Dendritic cell treated with granulocyte-macrophage colony-stimulating factor and Interleukin-4, amounts not matched to agents 40 ng/mL and 50 ng/mL, for 4 days (primary cell): ENCODE data around the gene CTBP2.

Source experiments
- H3K27ac Mint-ChIP-seq: one replicate; pipeline ENCODE4 v1.8.0; 2022; ENCODE audit warnings: mild to moderate bottlenecking, mixed read lengths
- H3K27me3 Mint-ChIP-seq: one replicate; pipeline ENCODE4 v1.8.0; 2022; ENCODE audit warnings: mild to moderate bottlenecking, mixed read lengths
- H3K36me3 Mint-ChIP-seq: one replicate; pipeline ENCODE4 v1.8.0; 2022; ENCODE audit warnings: low read depth, mixed read lengths
- H3K4me1 Mint-ChIP-seq: one replicate; pipeline ENCODE4 v1.8.0; 2022; ENCODE audit warnings: low read depth, mixed read lengths
- H3K4me3 Mint-ChIP-seq: one replicate; pipeline ENCODE4 v1.8.0; 2022; ENCODE audit warnings: mild to moderate bottlenecking, moderate library complexity, mixed read lengths
- H3K9me3 Mint-ChIP-seq: one replicate; pipeline ENCODE4 v1.8.0; 2022; ENCODE audit warnings: mixed read lengths
- intact Hi-C: fragments of 100-400 bp; cut with micrococcal nuclease; formaldehyde crosslinking; loops from one replicate; pipeline ENCODE4 v1.15.0; 2022

Gene CTBP2

GRCh38 chr10:125006188-125006680 lies 154.1 kb downstream of the CTBP2 start:
- Mint-ChIP-seq H3K4me3 (no peak overlapping the region), H3K9me3 (no peaks in the 10 kb centered on the region), H3K27me3 (no peaks in the 10 kb centered on the region), H3K27ac (no peak overlapping the region), H3K4me1 (peaks cover 5% of the 10 kb centered on the region), H3K36me3 (peaks cover 88% of the 10 kb centered on the region)
- intact Hi-C loops = no loop called here

DNA sequence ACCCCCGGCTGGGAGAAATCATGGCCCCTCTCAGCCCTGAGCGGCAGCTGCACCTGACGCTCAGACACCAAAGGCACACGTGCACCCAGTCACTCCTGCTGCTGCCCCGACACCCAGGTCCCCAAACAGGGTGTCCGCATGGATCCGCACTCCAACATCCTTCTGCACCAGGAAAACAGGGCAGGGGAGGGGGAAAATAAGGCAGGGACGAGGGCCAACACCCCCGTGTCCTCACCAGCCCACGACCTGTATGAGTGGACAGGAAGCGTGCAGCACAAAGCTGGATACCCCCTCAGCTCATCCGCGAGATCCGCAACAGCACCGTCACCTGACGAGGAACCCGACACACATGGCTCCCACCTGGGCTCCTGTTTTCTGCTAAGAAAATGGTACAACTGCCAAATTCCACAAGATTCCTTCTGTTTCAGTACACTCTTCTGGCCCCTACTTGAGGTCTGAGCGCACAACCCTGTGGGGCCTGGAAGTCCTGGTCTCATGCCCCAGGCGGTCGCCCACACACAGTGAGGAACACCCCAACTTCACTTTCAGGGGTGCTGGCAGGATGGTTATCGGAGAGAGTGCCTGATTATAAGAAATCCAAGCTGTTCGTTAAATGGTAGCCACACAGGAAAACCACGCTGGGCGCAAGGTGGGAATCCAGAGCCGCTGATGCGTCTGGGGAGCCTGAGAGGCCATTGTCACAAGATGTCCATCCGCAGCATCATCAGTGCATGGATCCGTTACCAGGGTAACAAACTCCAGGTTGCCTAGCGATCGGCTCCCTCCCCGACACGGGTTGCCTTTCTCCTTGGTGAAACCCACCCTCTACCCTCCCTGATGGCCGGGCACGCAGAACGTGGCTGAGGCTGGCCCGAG lies 154.8 kb downstream of the CTBP2 start:
- H3K4me3 Mint-ChIP-seq = no peak overlapping the region
- no peaks in the 10 kb centered on the region for H3K9me3 Mint-ChIP-seq
- no peak overlapping the region for H3K27ac Mint-ChIP-seq
- intact Hi-C loops = no loop called here
- H3K27me3 Mint-ChIP-seq = no peaks in the 10 kb centered on the region
- H3K4me1 Mint-ChIP-seq = peaks cover 4% of the 10 kb centered on the region
- peaks cover 90% of the 10 kb centered on the region for H3K36me3 Mint-ChIP-seq

GRCh38 chr10:125004571-125005311 lies 155.6 kb downstream of the CTBP2 start:
- H3K27me3 Mint-ChIP-seq = no peaks in the 10 kb centered on the region

GRCh38 chr10:125003901-125004467 lies 156.4 kb downstream of the CTBP2 start:
- Mint-ChIP-seq H3K27ac (no peak overlapping the region), H3K4me1 (no peaks in the 10 kb centered on the region), H3K4me3 (no peak overlapping the region), H3K27me3 (no peaks in the 10 kb centered on the region), H3K36me3 (peaks cover 95% of the 10 kb centered on the region), H3K9me3 (no peaks in the 10 kb centered on the region)
- intact Hi-C loops = no loop called here

More at GRCh38 chr10:125004571-125005311, 155.6 kb downstream of the CTBP2 start:
- H3K4me3 Mint-ChIP-seq = no peak overlapping the region
- H3K9me3 Mint-ChIP-seq = no peaks in the 10 kb centered on the region
- no peaks in the 10 kb centered on the region for H3K4me1 Mint-ChIP-seq
- intact Hi-C loops = no loop called here
- H3K27ac Mint-ChIP-seq = no peak overlapping the region
- peaks cover 90% of the 10 kb centered on the region for H3K36me3 Mint-ChIP-seq

GRCh38 chr10:125003146-125003900 lies 157.0 kb downstream of the CTBP2 start:
- Mint-ChIP-seq H3K4me1 (no peaks in the 10 kb centered on the region), H3K36me3 (peaks cover 96% of the 10 kb centered on the region), H3K9me3 (no peaks in the 10 kb centered on the region), H3K27ac (no peak overlapping the region), H3K4me3 (no peak overlapping the region), H3K27me3 (no peaks in the 10 kb centered on the region)
- intact Hi-C loops = no loop called here

DNA sequence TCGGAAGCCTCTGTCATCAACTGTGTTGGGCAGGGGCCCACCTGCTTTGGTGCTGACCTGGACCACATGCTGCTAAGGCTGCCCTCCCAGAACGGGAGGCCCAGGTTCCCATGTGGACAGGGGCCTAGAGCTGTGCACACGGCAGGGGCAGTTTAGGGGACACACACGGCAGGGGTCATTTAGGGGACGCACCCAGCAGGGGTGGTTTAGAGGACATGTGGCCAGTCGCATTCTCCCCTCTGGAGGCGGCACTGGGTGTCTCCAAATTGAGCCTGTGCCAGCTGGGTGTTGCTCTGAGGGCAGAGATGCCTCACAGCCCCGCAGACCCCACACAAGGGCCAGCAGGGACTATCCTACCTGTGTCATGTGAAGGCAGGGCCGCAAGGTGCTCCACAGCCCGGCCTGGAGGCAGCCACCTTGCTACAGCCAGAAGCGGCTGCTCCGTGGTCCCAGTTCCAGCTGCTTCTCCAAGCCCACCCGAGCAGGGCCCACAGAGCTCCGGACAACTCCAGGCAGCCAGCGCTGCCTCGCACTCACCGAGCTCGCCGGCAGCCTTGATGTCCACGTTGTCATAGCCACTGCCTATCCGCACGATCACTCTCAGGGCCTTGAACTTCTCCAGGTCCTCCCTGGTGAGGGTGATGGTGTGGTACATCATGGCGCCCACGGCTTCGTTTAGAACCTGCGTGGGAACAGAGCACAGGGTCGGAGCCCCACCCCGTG lies 157.8 kb downstream of the CTBP2 start:
- peaks cover 99% of the 10 kb centered on the region for H3K36me3 Mint-ChIP-seq

GRCh38 chr10:125002047-125002422 lies 158.3 kb downstream of the CTBP2 start:
- Mint-ChIP-seq H3K4me3 (no peak overlapping the region), H3K27ac (no peak overlapping the region), H3K4me1 (no peaks in the 10 kb centered on the region), H3K27me3 (no peaks in the 10 kb centered on the region), H3K36me3 (peaks cover 100% of the 10 kb centered on the region), H3K9me3 (no peaks in the 10 kb centered on the region)
- intact Hi-C loops = no loop called here

More for the DNA sequence above, 157.8 kb downstream of the CTBP2 start:
- Mint-ChIP-seq H3K4me3 (no peak overlapping the region), H3K27ac (no peak overlapping the region), H3K9me3 (no peaks in the 10 kb centered on the region), H3K4me1 (no peaks in the 10 kb centered on the region), H3K27me3 (no peaks in the 10 kb centered on the region)
- intact Hi-C loops = no loop called here

DNA sequence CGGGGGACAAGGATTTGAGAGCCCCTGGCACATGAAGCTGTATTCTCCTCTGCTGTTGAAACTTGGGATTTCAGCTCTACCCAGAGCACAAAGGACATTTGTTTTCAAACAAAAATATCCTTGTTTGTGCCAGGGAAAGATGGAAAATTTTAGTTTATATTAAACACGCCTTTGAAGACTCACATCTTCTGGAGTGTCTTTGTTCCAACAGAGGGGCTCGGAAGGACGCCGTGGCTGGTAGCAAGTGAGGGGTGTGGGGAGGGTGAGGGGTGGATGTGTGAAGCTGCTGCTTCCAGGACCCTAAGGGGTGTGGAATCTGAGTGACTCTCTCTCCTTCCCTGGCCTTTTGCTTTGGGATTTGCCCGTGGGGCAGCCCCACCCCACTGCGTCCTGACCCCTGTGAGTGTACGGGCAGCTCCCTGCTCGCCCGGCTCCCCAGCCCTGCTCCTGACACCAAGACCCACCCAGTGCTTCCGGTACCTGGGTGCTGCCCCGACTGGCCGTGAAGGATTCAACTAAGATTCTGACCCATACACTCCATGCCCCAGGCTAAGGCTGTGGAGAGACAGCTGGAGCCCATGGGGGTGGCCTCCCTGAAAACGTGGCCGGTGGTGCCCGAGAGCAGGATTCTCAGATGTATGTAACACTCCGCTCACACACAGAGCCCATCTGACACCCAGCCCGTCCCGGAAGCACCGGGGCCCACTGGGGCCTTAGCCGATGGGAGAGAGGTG lies 158.9 kb downstream of the CTBP2 start:
- peak overlapping the region; percentile 56 for H3K27ac Mint-ChIP-seq
- intact Hi-C loops = no loop called here
- no peaks in the 10 kb centered on the region for H3K9me3 Mint-ChIP-seq
- no peak overlapping the region for H3K4me3 Mint-ChIP-seq
- H3K36me3 Mint-ChIP-seq = peaks cover 100% of the 10 kb centered on the region
- H3K4me1 Mint-ChIP-seq = no peaks in the 10 kb centered on the region
- H3K27me3 Mint-ChIP-seq = no peaks in the 10 kb centered on the region

- H3K27me3 Mint-ChIP-seq = no peaks in the 10 kb centered on the region
Observed at GRCh38 chr10:125000366-125001312, 159.7 kb downstream of the CTBP2 start.

DNA sequence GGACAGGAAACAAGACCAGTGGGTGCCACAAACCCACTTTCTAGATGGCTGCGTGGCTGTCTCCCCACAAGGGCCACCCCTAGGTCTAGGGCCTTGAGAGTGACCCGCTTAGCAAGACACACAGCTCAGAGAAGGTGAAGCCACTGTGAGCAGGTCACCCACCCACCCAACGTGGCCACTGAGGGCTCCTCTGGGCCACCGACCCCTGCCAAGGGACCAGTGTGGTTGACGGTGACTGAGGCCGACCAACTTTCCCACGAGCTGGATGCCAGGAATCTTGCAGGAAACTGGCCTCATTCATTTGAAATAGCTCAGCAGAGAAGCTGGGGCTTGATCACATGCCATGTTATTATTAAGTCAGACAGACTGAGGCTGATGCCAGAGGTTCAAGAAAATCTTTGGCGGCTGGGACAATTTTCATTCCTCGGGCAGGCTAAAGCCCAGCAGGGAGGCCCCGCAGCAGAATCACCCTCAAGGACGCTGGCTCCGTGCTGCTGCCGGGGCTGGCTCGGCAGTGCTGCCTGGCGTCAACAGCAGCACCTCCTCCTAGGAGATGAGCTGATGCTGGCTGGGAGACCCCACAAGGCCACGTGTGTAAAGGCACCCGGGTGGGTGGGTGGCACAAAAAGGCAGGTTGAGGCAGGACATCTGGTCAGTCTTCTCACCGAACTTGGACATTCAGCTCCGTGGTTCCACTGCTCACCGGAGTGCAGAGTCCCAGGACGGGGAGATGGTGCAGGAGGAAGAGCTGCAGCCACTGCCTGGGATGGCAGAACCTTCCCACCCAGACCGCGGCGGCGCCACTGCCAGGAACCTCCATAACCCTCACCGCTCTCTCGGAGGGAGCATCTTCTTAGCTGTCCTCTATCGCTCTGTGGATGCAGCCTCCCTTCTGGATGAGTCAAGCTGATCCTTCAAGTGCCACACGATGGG lies 160.7 kb downstream of the CTBP2 start:
- Mint-ChIP-seq H3K36me3 (peaks cover 100% of the 10 kb centered on the region), H3K27ac (no peak overlapping the region), H3K4me3 (no peak overlapping the region), H3K27me3 (no peaks in the 10 kb centered on the region), H3K9me3 (no peaks in the 10 kb centered on the region), H3K4me1 (no peaks in the 10 kb centered on the region)
- intact Hi-C loops = no loop called here

More at GRCh38 chr10:125000366-125001312, 159.7 kb downstream of the CTBP2 start:
- H3K36me3 Mint-ChIP-seq = peaks cover 100% of the 10 kb centered on the region
- intact Hi-C loops = no loop called here
- H3K27ac Mint-ChIP-seq = peak overlapping the region; percentile 56
- H3K4me1 Mint-ChIP-seq = no peaks in the 10 kb centered on the region
- H3K4me3 Mint-ChIP-seq = no peak overlapping the region
- no peaks in the 10 kb centered on the region for H3K9me3 Mint-ChIP-seq

DNA sequence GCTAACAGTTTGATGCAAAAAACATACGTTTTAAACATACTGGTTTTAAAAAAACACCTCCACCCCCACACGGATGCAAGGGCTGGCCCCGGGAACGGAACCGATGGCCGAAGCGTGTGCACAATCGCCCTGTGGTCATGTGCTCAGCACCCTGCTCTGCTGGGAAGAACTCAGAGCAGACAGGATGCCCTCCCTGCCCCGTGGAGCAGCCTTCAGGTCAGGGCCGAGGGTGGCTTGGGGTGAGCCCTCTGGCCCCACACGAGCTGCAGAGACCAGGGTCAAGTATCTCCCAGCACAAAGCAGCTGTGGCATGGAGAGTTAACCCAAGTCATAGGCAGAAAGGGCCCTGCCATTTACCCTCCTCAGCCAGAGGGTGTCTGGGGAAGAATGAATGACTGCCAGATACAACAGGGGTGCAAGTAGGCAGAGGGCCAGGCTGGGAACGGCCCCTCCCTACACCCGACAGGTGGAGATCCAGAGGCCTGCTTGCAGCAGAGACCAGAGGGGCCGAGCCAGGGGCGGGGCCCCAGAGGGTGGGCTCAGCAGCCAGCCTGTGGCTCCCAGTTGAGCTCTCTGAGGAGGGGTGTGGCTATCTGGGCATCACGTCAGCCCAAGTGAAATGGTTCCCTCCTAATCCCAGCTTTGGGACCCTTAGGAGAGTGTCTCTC lies 161.6 kb downstream of the CTBP2 start:
- Mint-ChIP-seq H3K4me1 (no peaks in the 10 kb centered on the region), H3K27ac (no peak overlapping the region), H3K36me3 (peaks cover 100% of the 10 kb centered on the region), H3K9me3 (no peaks in the 10 kb centered on the region), H3K4me3 (no peak overlapping the region), H3K27me3 (no peaks in the 10 kb centered on the region)
- intact Hi-C loops = no loop called here
